Stomach (tissue), 9 donors: ENCODE results near the gene NCL. TPM values are rescaled to one million over a fixed set of nuclear protein-coding genes. Genes with fewer than 3 reads are reported as not detected.

ENCODE experiments used
- DNase-seq, 2 donors: peaks; one replicate each; pipeline versions ENCODE4 v3.0.0 to v3.0.0-alpha.2; 2013 to 2019
- H3K27ac ChIP-seq, 5 donors: fragments of 200-600 bp in 4 of 5; sonication (generic) in 4 of 5; one replicate each; pipeline ENCODE4 v1.5.1; 2013 to 2019; ENCODE audit warnings: mild to moderate bottlenecking in 1 of 5, moderate library complexity in 1 of 5
- H3K27me3 ChIP-seq, 3 donors: fragments of 200-600 bp; sonication (generic); one replicate each; pipeline ENCODE4 v1.5.1; 2017 to 2019; ENCODE audit warnings: mixed run types in 1 of 3
- H3K36me3 ChIP-seq, 4 donors: fragments of 200-600 bp; sonication (generic); 1 replicate in 3 of 4; 2 replicates in 1 of 4; pipeline ENCODE4 v1.5.1; 2016 to 2019
- H3K4me1 ChIP-seq, 4 donors: fragments of 200-600 bp; sonication (generic); one replicate each; pipeline ENCODE4 v1.5.1; 2016 to 2019
- H3K4me3 ChIP-seq, 4 donors: fragments of 200-600 bp; sonication (generic) in 3 of 4; one replicate each; pipeline ENCODE4 v1.5.1; 2016 to 2019; ENCODE audit warnings: mild to moderate bottlenecking in 1 of 4
- H3K9me3 ChIP-seq, 4 donors: fragments of 200-600 bp; sonication (generic); one replicate each; pipeline ENCODE4 v1.5.1; 2016 to 2019
- CTCF ChIP-seq, 7 experiments: fragments of 450-650 bp in 4 of 7; fragments of 200-600 bp in 3 of 7; sonication (generic) in 3 of 7; IDR thresholded peaks; one replicate each; pipeline ENCODE4 v1.5.1; 2016 to 2019; ENCODE audit warnings: antibody characterized with exemption in 7 of 7, control low read depth in 2 of 7, mild to moderate bottlenecking in 1 of 7
- EP300 ChIP-seq: sonication (generic); formaldehyde crosslinking; IDR thresholded peaks from one replicate; pipeline ENCODE4 v1.6.1; 2017; ENCODE audit warnings: antibody characterized with exemption
- POLR2A ChIP-seq, 4 donors: fragments of 450-650 bp; IDR thresholded peaks; one replicate each; pipeline ENCODE4 v1.6.1; 2016; ENCODE audit warnings: antibody characterized with exemption in 4 of 4, control low read depth in 2 of 4, mild to moderate bottlenecking in 1 of 4, moderate library complexity in 1 of 4
- POLR2AphosphoS5 ChIP-seq, 3 donors: sonication (generic); formaldehyde crosslinking; IDR thresholded peaks; one replicate each; pipeline ENCODE4 v1.6.1; 2016; ENCODE audit warnings: antibody characterized with exemption in 3 of 3
- WGBS, 5 donors: extraction: QIAGEN DNeasy Blood & Tissue Kit in 3 of 5; methylation state at CpG; one replicate each; pipeline versions ENCODE4 v1.1.5 to v1.1.7; 2013 to 2018; 5-methylcytosine and 5-hydroxymethylcytosine counted together
- intact Hi-C: fragments of 100-400 bp; cut with DNase I; formaldehyde crosslinking; loops from one replicate; pipeline ENCODE4 v1.15.1; 2023; ENCODE audit warnings: low total_unique reads
- polyA plus RNA-seq, 3 donors: library from polyadenylated mRNA; stranded (reverse); fragments of 200-250 nt; gene quantifications; one replicate each; pipeline ENCODE4 v1.2.3, GENCODE V29; 2013
- total RNA-seq, 5 donors: library from RNA; depleted of rRNA; stranded (reverse); fragments of >200 nt; gene quantifications; one replicate each; pipeline versions ENCODE4 v1.1.0 to v1.2.3, GENCODE V29; 2014 to 2016
- donor health status: healthy with polysubstance abuse.
- donor health status: Bipolar disorder and iron deficiency.
- donor health status: healthy.

NCL gene
- total and polyA plus RNA-seq, 8 donors = 72.3 to 278 (median 178) TPM

GRCh38 chr2:231458368-231458767 lies 5.9 kb downstream of the NCL start:
- no peak for TF ChIP-seq CTCF (IDR thresholded peaks at IDR 0.05)
- no peak for TF ChIP-seq EP300
- no peak for TF ChIP-seq POLR2A (IDR thresholded peaks at IDR 0.05)
- no peak for TF ChIP-seq POLR2AphosphoS5 (IDR thresholded peaks at IDR 0.05)
- H3K27me3 ChIP-seq = no peaks in the 10 kb centered on the region
- H3K9me3 ChIP-seq = no peaks in the 10 kb centered on the region
- intact Hi-C loops = no loop called here
- DNase-seq = no peak
- peaks cover 19 to 58% (median 38%) of the 10 kb centered on the region in 4 donors for H3K4me1 ChIP-seq
- peaks cover 95 to 98% (median 97%) of the 10 kb centered on the region in 4 donors for H3K36me3 ChIP-seq
- no peak overlapping the region for H3K4me3 ChIP-seq
- H3K27ac ChIP-seq = no peak overlapping the region
- WGBS, 5 donors = 88 to 95% (median 89%) methylated on average over 6 of the region's 6 CpGs

DNA sequence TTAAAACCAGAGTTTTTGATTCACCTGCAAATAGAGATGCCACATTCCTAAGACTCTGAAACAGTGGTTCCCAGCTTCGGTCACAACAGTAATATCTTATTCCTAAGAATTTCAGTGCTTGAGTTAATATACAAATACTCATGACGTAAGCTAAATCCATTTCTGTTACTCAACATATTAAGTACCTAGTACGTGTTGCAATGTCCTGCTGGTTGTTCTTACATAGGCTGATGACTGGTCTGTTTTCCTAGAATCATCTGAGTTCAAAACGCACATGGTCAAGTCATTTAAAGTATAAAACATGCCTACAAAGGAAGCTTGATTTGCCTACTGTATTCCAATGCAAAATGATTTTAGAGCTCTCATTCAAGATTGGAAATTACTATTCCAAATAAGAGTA lies 7.2 kb downstream of the NCL start:
- peaks cover 90 to 99% (median 97%) of the 10 kb centered on the region in 4 donors for H3K36me3 ChIP-seq
- H3K27me3 ChIP-seq = no peaks in the 10 kb centered on the region
- DNase-seq = no peak
- H3K4me3 ChIP-seq = no peak overlapping the region
- 69 to 88% (median 73%) methylated on average over 4 of the region's 4 CpGs for WGBS, 5 donors
- no peak for TF ChIP-seq POLR2A (IDR thresholded peaks at IDR 0.05)
- TF ChIP-seq EP300 = no peak
- TF ChIP-seq POLR2AphosphoS5 (IDR thresholded peaks at IDR 0.05) = no peak
- TF ChIP-seq CTCF (IDR thresholded peaks at IDR 0.05) = no peak
- no peak overlapping the region for H3K27ac ChIP-seq
- intact Hi-C loops = no loop called here
- H3K9me3 ChIP-seq = no peaks in the 10 kb centered on the region
- H3K4me1 ChIP-seq = peaks cover 7 to 45% (median 30%) of the 10 kb centered on the region in 4 donors

DNA sequence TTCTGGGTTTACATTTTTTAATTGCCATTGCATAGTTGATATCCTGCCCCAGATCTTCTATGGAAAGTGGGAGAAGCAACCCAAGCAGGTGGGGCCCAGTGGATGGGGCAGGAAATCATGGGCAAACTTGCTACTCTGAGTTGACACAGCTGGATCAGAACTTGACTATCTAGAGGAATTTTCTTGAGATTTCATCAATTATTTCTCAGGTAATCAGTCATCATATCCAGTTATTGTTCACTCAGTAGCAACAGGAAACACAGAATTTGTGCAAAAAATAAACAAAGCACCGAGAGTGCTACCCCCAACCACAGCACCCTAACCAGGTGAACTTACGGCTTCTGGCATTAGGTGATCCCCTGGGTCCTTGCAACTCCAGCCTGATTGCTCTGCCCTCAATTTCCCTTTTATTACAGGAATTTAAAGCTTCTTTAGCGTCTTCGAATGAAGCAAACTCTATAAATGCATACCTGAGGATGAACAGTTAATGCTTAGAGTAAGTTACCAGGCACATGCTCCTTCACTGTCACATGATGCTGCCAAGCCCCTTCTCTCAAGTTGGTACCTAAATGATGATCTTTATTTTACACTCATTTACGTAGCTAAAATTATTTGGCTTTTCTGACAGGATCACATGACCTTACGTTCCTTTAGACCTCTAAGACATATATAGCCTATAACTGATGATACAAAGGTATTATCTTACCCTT lies 7.8 kb downstream of the NCL start:
- H3K4me1 ChIP-seq = peaks cover under 1 to 38% (median 23%) of the 10 kb centered on the region in 4 donors
- 67 to 78% (median 74%) methylated on average over 6 of the region's 6 CpGs for WGBS, 5 donors
- DNase-seq = no peak
- intact Hi-C loops = no loop called here
- H3K9me3 ChIP-seq = no peaks in the 10 kb centered on the region
- no peak overlapping the region for H3K27ac ChIP-seq
- TF ChIP-seq POLR2A (IDR thresholded peaks at IDR 0.05) (no peak), EP300 (no peak), POLR2AphosphoS5 (IDR thresholded peaks at IDR 0.05) (no peak), CTCF (IDR thresholded peaks at IDR 0.05) (no peak)
- H3K36me3 ChIP-seq = peaks cover 84 to 97% (median 93%) of the 10 kb centered on the region in 4 donors
- H3K27me3 ChIP-seq = no peaks in the 10 kb centered on the region
- no peak overlapping the region for H3K4me3 ChIP-seq

GRCh38 chr2:231455890-231456289 lies 8.4 kb downstream of the NCL start:
- peaks cover 78 to 93% (median 88%) of the 10 kb centered on the region in 4 donors for H3K36me3 ChIP-seq

More at GRCh38 chr2:231455890-231456289, 8.4 kb downstream of the NCL start:
- Histone ChIP-seq H3K27ac (no peak overlapping the region), H3K9me3 (no peaks in the 10 kb centered on the region), H3K4me3 (no peak overlapping the region), H3K4me1 (peaks cover 0 to 33% (median 20%) of the 10 kb centered on the region in 4 donors), H3K27me3 (no peaks in the 10 kb centered on the region)
- 85 to 93% (median 88%) methylated on average over 6 of the region's 6 CpGs for WGBS, 5 donors
- intact Hi-C loops = no loop called here
- TF ChIP-seq POLR2A (IDR thresholded peaks at IDR 0.05) (no peak), POLR2AphosphoS5 (IDR thresholded peaks at IDR 0.05) (no peak), EP300 (no peak), CTCF (IDR thresholded peaks at IDR 0.05) (no peak)
- no peak for DNase-seq
